ENCODE results near the gene IMMP2L.
"Not testable (repeated sequence)": the region's sequence is repeated elsewhere in the genome, so short reads cannot be mapped to it uniquely, and the experiment has no call there.

The IMMP2L gene

GRCh38 chr7:111274857-111275256 is 287.4 kb downstream of the IMMP2L start:
- Histone ChIP-seq H3K4me1 (ENCODE audit: insufficient read depth, low read length, poor library complexity, severe bottlenecking) (peaks cover 4% of the 10 kb centered on the region), H3F3A (ENCODE audit: low read depth) (no peaks in the 10 kb centered on the region)
- TF ChIP-seq EZH2phosphoT487 (IDR thresholded peaks at IDR 0.05; ENCODE audit: borderline replicate concordance): no peak
- no peak for TF ChIP-seq CTCF (conservative IDR thresholded peaks at IDR 0.05; ENCODE audit: low read length)

GRCh38 chr7:111272092-111272491 is 290.2 kb downstream of the IMMP2L start:
- Histone ChIP-seq H3K9me2 (replicated peaks; ENCODE audit: low read depth, low read length) (no peaks in the 10 kb centered on the region), H3K4me3 (ENCODE audit: low read length, poor library complexity, severe bottlenecking) (no peak overlapping the region), H3K4me1 (ENCODE audit: insufficient read depth, low read length, poor library complexity, severe bottlenecking) (peaks cover 12% of the 10 kb centered on the region), H2AFZ (ENCODE audit: low read length) (no peak overlapping the region), H3K9ac (ENCODE audit: low read depth, low read length, poor library complexity, severe bottlenecking) (no peak overlapping the region), H3K4me2 (ENCODE audit: low read depth, low read length, poor library complexity, severe bottlenecking) (no peak overlapping the region), H3K36me3 (ENCODE audit: insufficient read depth, low read length) (no peaks in the 10 kb centered on the region), H3K79me2 (ENCODE audit: insufficient read depth, low read length) (no peaks in the 10 kb centered on the region), H3K9me3 (ENCODE audit: insufficient read depth, low read depth, low read length) (no peaks in the 10 kb centered on the region), H3F3A (ENCODE audit: low read depth) (no peaks in the 10 kb centered on the region), H4K20me1 (ENCODE audit: insufficient read depth, low read length, poor library complexity, severe bottlenecking) (no peaks in the 10 kb centered on the region), H3K27me3 (ENCODE audit: insufficient read depth, low read length, poor library complexity, severe bottlenecking) (no peaks in the 10 kb centered on the region)
- TF ChIP-seq CTCF (conservative IDR thresholded peaks at IDR 0.05; ENCODE audit: low read length): no peak
- TF ChIP-seq EZH2phosphoT487 (IDR thresholded peaks at IDR 0.05; ENCODE audit: borderline replicate concordance): no peak

More at GRCh38 chr7:111274857-111275256, 287.4 kb downstream of the IMMP2L start:
- no peaks in the 10 kb centered on the region for H4K20me1 ChIP-seq (ENCODE audit: insufficient read depth, low read length, poor library complexity, severe bottlenecking)
- no peaks in the 10 kb centered on the region for H3K36me3 ChIP-seq (ENCODE audit: insufficient read depth, low read length)
- H3K9me2 ChIP-seq (replicated peaks; ENCODE audit: low read depth, low read length): no peaks in the 10 kb centered on the region
- no peak overlapping the region for H3K9ac ChIP-seq (ENCODE audit: low read depth, low read length, poor library complexity, severe bottlenecking)
- H3K79me2 ChIP-seq (ENCODE audit: insufficient read depth, low read length): no peaks in the 10 kb centered on the region
- H3K27me3 ChIP-seq (ENCODE audit: insufficient read depth, low read length, poor library complexity, severe bottlenecking): no peaks in the 10 kb centered on the region
- H2AFZ ChIP-seq (ENCODE audit: low read length): no peak overlapping the region
- H3K4me2 ChIP-seq (ENCODE audit: low read depth, low read length, poor library complexity, severe bottlenecking): no peak overlapping the region
- no peaks in the 10 kb centered on the region for H3K9me3 ChIP-seq (ENCODE audit: insufficient read depth, low read depth, low read length)
- no peak overlapping the region for H3K4me3 ChIP-seq (ENCODE audit: low read length, poor library complexity, severe bottlenecking)

GRCh38 chr7:111270794-111271193 is 291.5 kb downstream of the IMMP2L start:
- not testable (repeated sequence) for H3K4me3 ChIP-seq (ENCODE audit: low read length, poor library complexity, severe bottlenecking); H3K9ac ChIP-seq (ENCODE audit: low read depth, low read length, poor library complexity, severe bottlenecking); H2AFZ ChIP-seq (ENCODE audit: low read length)

GRCh38 chr7:111268941-111269340 is 293.4 kb downstream of the IMMP2L start:
- Histone ChIP-seq H3K9me2 (replicated peaks; ENCODE audit: low read depth, low read length) (no peaks in the 10 kb centered on the region), H3F3A (ENCODE audit: low read depth) (no peaks in the 10 kb centered on the region), H3K27me3 (ENCODE audit: insufficient read depth, low read length, poor library complexity, severe bottlenecking) (no peaks in the 10 kb centered on the region), H3K9ac (ENCODE audit: low read depth, low read length, poor library complexity, severe bottlenecking) (no peak overlapping the region), H3K4me3 (ENCODE audit: low read length, poor library complexity, severe bottlenecking) (no peak overlapping the region), H3K36me3 (ENCODE audit: insufficient read depth, low read length) (no peaks in the 10 kb centered on the region), H3K79me2 (ENCODE audit: insufficient read depth, low read length) (no peaks in the 10 kb centered on the region), H3K9me3 (ENCODE audit: insufficient read depth, low read depth, low read length) (no peaks in the 10 kb centered on the region), H4K20me1 (ENCODE audit: insufficient read depth, low read length, poor library complexity, severe bottlenecking) (no peaks in the 10 kb centered on the region), H3K4me1 (ENCODE audit: insufficient read depth, low read length, poor library complexity, severe bottlenecking) (peaks cover 8% of the 10 kb centered on the region), H2AFZ (ENCODE audit: low read length) (no peak overlapping the region), H3K4me2 (ENCODE audit: low read depth, low read length, poor library complexity, severe bottlenecking) (peak overlapping the region; percentile 42)
- TF ChIP-seq CTCF (conservative IDR thresholded peaks at IDR 0.05; ENCODE audit: low read length) (no peak), EZH2phosphoT487 (IDR thresholded peaks at IDR 0.05; ENCODE audit: borderline replicate concordance) (no peak)

More at GRCh38 chr7:111270794-111271193, 291.5 kb downstream of the IMMP2L start:
- H3K4me1 ChIP-seq (ENCODE audit: insufficient read depth, low read length, poor library complexity, severe bottlenecking): peaks cover 12% of the 10 kb centered on the region
- not testable (repeated sequence) for H3K79me2 ChIP-seq (ENCODE audit: insufficient read depth, low read length); H3K27me3 ChIP-seq (ENCODE audit: insufficient read depth, low read length, poor library complexity, severe bottlenecking); H3K9me2 ChIP-seq (replicated peaks; ENCODE audit: low read depth, low read length); H3K36me3 ChIP-seq (ENCODE audit: insufficient read depth, low read length); H3K9me3 ChIP-seq (ENCODE audit: insufficient read depth, low read depth, low read length); H3K4me2 ChIP-seq (ENCODE audit: low read depth, low read length, poor library complexity, severe bottlenecking); H4K20me1 ChIP-seq (ENCODE audit: insufficient read depth, low read length, poor library complexity, severe bottlenecking); H3F3A ChIP-seq (ENCODE audit: low read depth)

All from Loucy (cell line).